Activated CD4-positive, alpha-beta T cell treated with anti-CD3 and anti-CD28 coated beads, Interleukin-2, amount 50 U/mL, for 48 hours (primary cell): ENCODE results near the gene KLK6.

Experiments used
- DNase-seq, 2 experiments: peaks; one replicate each; pipeline ENCODE4 v3.0.0-alpha.2; 2020

KLK6 gene

GRCh38 chr19:50947123-50947522, 22.3 kb downstream of the KLK6 start:
- no peak for DNase-seq

DNA sequence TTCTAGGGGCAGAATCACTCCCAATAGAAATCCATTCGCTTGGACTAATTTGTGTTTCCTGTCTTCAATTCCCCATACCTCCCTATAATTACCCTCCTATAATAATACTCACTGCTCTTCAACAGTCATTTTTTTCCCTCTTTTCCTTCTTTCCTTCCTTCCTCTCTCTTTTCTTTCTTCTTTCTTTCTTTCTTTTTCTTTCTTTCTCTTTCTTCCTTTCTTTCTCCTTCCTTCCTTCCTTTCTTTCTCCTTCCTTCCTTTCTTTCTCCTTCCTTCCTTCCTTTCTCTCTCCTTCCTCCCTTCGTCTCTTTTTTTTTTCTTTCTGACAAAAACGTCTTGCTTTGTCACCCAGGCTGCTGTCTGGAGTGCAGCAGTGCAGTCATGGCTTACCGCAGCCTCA, 24.6 kb downstream of the KLK6 start:
- no peak for DNase-seq

- DNase-seq, result no peak
Observed at GRCh38 chr19:50943074-50943828, 26.1 kb downstream of the KLK6 start.

GRCh38 chr19:50939596-50939995, 29.8 kb downstream of the KLK6 start:
- DNase-seq, result no peak

GRCh38 chr19:50933640-50934039, 35.8 kb downstream of the KLK6 start:
- DNase-seq, result no peak

GRCh38 chr19:50932690-50933083, 36.7 kb downstream of the KLK6 start:
- DNase-seq, result no peak

DNA sequence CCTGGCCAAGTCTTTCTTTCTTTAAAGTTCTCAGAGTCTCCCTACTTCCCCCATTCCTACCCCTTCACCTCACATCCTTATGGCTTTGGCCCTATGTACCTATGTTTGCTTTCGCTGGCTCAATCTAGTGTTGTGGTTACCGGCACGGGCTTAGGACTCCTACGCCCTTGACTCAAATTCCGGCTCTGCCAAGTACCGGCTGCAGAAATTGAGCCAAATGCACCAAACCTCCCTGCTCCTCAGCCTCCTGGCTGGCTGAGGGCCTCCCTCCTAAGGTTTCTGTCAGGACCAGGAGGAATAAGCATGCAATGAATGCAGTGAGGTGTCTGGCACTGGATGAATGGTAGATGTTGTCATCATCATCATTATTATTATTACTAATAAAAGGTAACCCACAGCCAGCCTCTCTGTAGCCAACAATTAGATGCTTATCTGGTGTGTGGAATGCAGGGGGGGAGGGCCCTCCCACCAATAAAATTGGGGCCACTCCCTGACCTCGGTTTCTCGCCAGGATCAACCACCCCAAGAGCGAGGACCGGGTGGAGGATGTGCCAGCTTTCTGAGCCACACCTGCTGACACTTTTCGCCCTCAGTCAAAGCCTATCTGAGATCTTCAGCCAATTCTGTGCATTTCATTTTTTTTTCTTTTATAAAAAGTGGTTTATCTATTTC, 37.2 kb downstream of the KLK6 start:
- no peak for DNase-seq

DNA sequence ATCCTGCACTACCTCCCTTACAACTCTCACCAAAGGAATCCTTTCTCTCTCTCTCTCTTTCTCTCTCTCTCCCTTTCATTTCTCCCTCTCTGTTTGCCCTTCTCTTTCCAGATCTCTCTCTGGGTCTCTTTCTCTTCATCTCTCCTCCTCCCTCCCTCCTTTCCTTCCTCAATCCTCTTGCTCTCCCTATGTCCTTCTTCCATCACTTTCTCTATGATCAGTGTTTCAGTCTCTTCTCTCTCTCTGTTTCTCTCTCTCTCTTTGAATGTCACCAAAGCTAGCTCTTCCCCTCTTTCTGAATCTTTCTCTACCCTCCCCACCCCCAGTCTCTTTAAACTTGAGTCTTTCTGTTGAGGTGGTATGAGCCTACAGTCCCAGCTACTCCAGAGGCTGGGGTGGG, 38.4 kb downstream of the KLK6 start:
- DNase-seq, result no peak

DNA sequence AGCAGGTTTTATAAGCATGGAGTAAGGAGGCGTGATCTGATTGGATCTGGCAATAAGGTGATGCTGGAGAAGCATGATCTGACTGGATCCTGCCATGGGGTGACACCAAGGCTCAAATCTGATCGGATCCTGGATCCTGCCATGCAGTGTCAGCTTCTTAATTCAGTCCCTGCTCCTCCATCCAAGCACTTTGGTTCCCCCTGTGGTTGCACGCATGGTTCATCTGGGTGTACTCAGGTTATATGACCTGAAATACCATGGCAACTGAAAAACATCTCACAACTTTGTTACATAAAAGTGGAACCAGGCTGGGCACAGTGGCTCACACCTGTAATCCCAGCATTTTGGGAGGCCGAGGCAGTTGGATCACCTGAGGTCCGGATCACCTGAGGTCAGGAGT, 40.6 kb downstream of the KLK6 start:
- no peak for DNase-seq

DNA sequence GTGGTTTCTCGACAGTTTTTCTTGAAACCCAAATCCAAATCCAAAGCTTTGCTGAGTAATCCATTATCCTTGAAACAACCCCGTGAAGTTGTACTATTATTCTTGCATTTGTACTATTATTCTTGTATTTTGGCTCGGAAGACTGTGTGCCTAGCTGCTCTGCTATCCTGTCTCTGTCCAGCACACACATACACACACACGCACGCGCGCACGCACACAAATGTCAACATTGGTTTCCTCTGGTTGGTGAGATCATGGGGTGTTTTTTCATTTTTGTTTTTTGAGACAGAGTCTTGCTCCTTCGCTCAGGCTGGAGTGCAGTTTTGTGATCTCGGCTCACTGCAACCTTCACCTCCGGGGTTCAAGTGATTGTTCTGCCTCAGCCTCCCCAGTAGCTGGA, 43.2 kb downstream of the KLK6 start:
- no peak for DNase-seq

- DNase-seq, result no peak
Observed at GRCh38 chr19:50925734-50926133, 43.7 kb downstream of the KLK6 start.

DNA sequence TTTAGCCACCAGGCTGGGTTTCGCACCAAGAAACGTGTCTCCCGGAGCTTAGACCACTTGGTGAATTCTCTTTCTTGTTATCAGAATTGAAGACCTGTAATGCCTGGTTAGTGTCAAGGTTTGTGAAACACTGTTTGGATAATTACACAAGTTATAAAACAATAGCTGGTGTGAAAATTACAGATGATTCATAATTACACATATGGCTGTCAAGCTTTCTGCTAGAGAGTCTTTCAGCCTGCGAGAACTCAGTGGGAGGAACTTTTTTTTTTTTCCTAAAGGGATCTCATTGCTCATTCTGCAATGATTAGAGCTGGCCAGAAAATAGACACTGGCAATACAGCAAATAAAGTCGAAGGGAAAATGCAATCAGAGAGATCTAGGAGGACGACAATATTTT, 44.8 kb downstream of the KLK6 start:
- DNase-seq, result no peak

DNA sequence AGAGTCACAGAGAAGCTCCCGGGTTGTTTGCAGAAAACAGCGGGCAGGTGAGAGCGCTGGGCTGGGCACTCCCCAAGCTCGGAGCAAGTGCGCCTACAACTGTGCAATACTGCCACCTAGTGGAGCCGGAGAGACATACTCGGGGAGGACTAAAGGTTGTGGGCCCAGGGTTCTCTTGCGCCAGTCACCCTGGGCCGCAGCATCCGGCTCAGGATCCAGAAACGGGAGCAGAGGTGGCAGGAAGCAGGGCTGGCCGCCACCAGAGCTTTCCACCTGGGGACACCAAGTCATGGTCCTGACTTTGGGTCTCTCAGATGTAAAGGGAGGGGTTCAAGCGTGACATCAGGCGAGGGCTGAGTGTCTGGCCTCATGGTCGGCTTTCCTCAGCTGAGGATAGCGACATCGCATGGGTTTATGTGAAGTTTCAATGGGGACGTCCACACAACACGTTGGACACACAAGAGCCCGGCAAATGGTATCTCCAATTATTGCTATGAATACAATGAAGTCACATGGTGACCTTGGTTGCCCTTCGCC, 47.0 kb downstream of the KLK6 start:
- DNase-seq, result peak; percentile 74 to 81

DNA sequence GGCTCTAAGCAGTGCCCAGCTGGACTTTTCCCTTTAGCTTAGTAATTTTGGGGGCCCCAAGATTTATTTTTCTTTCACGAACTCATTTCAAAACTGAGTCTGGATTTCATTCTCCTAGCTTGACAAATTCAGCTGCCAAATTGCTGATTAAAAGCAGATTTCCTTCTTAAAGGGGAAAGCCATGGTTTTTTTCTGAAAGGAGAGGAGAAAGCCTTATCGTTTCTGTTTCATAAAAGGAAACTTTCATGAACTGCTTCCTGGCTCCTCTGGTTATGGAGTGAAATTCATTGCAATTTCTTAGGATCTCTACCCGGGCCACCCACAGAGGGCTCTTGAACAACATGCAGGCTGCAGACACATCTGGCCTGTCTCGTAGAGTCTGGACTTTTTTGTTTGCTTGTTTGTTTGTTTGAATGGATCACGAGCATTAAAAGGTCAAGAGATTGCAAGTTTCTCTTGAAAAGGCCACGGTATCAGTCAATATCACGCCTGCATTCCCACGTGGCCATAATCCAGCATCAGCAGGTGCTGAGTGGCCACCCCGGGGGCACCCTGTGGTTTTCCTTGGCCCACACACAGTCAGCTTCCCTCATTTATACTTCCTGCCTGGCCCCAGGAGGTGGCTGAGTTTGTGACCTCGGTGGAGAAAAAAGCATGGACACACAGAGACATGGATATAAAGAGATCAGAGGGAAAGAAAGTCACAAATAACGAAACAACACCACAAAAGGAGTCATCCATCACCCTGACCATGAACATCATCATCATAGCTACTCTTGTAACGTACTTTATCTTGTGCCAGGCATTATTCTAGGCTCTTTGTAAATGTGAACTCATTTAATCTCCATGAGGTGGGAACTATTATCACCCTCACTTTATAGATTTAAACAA, 47.7 kb downstream of the KLK6 start:
- DNase-seq, result no peak

- no peak for DNase-seq
Observed at GRCh38 chr19:50916069-50916468, 53.3 kb downstream of the KLK6 start.

DNA sequence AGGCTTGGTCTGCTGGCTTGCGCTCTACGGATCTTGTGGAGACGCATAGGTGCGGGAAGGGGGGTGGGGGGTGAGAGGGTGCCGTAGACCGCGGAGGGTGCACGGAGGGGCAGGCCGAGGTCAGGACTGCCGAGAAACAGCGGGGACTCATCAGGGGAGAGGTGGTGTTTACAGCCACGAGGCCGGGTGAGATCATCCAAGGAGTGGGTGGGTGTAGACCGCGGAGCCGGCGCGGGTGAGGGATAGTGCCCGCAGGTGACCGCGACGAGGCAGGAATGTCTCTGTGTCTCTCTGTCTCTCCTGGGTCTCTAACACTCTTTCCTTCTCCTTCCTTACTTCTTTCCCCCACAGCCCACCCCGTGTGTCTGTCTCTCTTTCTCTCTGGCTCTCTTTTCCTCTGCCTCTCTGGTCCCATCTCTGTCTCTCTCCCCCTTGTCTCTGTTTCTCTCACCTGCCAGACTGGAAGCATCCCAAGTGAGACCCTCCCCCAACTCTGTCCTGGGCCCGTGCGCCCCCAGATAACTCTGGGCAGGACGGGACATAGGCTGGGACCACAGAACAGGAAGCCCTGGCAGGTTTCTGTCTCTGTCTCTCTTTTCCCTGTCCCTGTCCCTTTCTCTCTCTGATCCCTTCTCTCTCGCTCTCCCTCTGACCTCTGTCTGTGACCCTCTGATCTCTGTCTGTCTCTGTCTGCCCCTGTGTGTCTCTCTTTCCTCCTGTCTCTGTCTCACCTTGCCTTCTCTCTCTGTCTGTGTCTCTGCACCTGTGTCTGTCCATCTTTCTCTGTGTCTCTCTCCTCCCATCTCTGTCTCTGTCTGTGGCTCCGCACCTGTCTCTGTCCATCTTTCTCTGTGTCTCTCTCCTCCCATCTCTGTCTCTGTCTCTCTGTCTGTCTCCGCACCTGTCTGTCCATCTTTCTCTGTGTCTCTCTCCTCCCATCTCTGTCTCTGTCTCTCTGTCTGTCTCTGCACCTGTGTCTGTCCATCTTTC, 56.4 kb downstream of the KLK6 start:
- DNase-seq, result peak; percentile 16 to 48

- DNase-seq, result no peak
Observed at GRCh38 chr19:50912102-50912599, 57.2 kb downstream of the KLK6 start.

- DNase-seq, result no peak
Observed at GRCh38 chr19:50911206-50912101, 57.9 kb downstream of the KLK6 start, which contains the start of gene KLK4. KLK4 (minus strand) TSS chr19:50911395; CDS start chr19:50910738, 657 bp downstream.

DNA sequence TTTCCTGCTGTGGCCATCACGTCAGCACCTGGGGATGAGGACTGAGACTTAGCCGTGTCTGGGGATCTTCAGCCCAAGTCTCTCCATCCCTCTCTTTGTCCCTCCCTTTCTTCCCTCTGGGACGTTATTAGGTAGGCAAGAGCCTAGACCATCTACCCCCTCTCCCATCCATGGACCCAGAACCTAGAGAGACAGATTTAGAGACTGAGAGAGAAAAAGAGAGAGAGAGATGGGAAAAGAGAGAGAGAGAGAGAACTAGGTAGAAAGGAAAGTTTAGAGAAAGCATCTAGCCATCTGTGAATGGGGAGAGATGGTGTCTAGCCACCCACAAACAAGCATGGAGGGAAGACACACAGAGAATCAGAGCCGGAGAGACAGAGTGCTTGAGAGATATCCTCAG, 58.7 kb downstream of the KLK6 start:
- no peak for DNase-seq

DNA sequence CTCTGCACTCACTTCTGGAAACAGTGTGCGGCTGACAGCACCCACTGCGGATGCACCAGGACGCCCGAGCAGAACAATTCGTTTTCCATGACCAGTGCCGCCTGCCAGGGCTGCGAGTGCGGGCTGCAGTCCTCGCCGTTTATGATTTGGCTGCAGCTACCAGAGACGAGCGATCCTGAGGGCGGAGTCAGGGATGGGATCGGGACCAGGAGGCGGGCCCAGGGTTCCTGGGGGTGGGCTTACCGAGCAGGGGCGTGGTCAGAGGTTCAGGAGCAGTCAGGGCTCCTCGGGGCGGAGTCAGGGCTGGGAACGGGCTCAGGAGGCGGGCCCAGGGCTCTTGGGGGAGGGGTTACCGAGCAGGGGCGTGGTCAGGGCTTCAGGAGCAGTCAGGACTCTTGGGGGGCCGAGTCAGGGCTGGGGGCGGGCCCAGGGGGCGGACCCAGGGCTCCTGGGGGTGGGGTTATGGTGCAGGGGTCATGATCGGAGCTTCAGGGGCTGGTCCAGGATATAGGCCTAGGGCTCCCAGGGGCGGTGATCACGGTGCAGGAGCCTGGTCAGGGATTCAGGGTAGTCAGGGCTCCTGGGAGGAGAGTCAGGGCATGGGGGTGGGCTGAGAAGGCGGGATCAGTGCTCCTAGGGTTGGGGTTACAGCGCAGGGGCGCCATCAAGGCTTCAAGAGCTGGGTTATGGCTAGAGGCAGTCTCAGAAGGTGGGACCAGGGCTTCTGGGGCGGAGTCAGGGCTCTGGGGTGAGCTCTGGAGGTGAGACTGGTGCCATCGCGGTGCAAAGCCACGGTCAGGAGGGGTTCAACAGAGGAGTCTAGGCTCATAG, 59.9 kb downstream of the KLK6 start:
- peak; percentile 50 to 61 for DNase-seq
